Mucosa of gallbladder (tissue), 1 donor: Measurements from ENCODE around the gene RAP1A. TPM values are rescaled to one million over a fixed set of nuclear protein-coding genes. Genes with fewer than 3 reads are reported as not detected.
A peak's percentile ranks its signal among the peaks of the same experiment; 100 is the strongest.
"Not testable (repeated sequence)": the region's sequence is repeated elsewhere in the genome, so short reads cannot be mapped to it uniquely, and the experiment has no call there.

Experiments used
- DNase-seq: peaks from one replicate; pipeline ENCODE4 v3.0.0-alpha.2; 2020; ENCODE audit warnings: low spot score
- total RNA-seq: library from RNA; stranded (reverse); gene quantifications from one replicate; pipeline ENCODE4 v1.2.1, GENCODE V29; 2021
- donor health status: DM: no; HTN: no; CAD: no.

RAP1A gene
- total RNA-seq, 1 donor from 2014 or later, result 93.0 TPM

GRCh38 chr1:111665497-111665896 lies 45.9 kb downstream of the RAP1A start:
- no peak for DNase-seq

- no peak for DNase-seq
These were observed 47.2 kb downstream of the RAP1A start for GRCh38 chr1:111666828-111667227.

GRCh38 chr1:111669268-111669667 lies 49.7 kb downstream of the RAP1A start:
- no peak for DNase-seq

- DNase-seq, result no peak
These were observed 52.3 kb downstream of the RAP1A start for GRCh38 chr1:111671852-111672251.

- DNase-seq, result no peak
These were observed 52.7 kb downstream of the RAP1A start for GRCh38 chr1:111672331-111672730.

GRCh38 chr1:111677604-111678003 lies 58.0 kb downstream of the RAP1A start:
- no peak for DNase-seq

GRCh38 chr1:111679541-111679940 lies 60.0 kb downstream of the RAP1A start:
- DNase-seq, result no peak

GRCh38 chr1:111680212-111680800 lies 60.7 kb downstream of the RAP1A start:
- DNase-seq, result not testable (repeated sequence)

- DNase-seq, result not testable (repeated sequence)
These were observed 65.9 kb downstream of the RAP1A start for GRCh38 chr1:111685293-111686153.

GRCh38 chr1:111690306-111690617 lies 70.7 kb downstream of the RAP1A start:
- peak; percentile 63 for DNase-seq

GRCh38 chr1:111691886-111692285 lies 72.3 kb downstream of the RAP1A start:
- DNase-seq, result no peak

- DNase-seq, result no peak
These were observed 76.2 kb downstream of the RAP1A start for GRCh38 chr1:111695801-111696200.

GRCh38 chr1:111696330-111696729 lies 76.7 kb downstream of the RAP1A start:
- DNase-seq, result no peak

GRCh38 chr1:111699268-111699667 lies 79.7 kb downstream of the RAP1A start:
- DNase-seq, result no peak

- DNase-seq, result no peak
These were observed 83.0 kb downstream of the RAP1A start for GRCh38 chr1:111702504-111703050.

GRCh38 chr1:111704240-111704639 lies 84.7 kb downstream of the RAP1A start:
- DNase-seq, result no peak

- DNase-seq, result no peak
These were observed 85.2 kb downstream of the RAP1A start for GRCh38 chr1:111704776-111705175.

- no peak for DNase-seq
These were observed 86.3 kb downstream of the RAP1A start for GRCh38 chr1:111705841-111706240.

- no peak for DNase-seq
These were observed 87.3 kb downstream of the RAP1A start for GRCh38 chr1:111706921-111707320.

GRCh38 chr1:111707906-111708305 lies 88.3 kb downstream of the RAP1A start:
- no peak for DNase-seq

- no peak for DNase-seq
These were observed 90.4 kb downstream of the RAP1A start for GRCh38 chr1:111709986-111710385.

GRCh38 chr1:111716333-111716732 lies 96.7 kb downstream of the RAP1A start:
- no peak for DNase-seq

GRCh38 chr1:111717450-111717849 lies 97.9 kb downstream of the RAP1A start:
- no peak for DNase-seq
